ENCODE measurements around the gene ACTL6B. TPM values are rescaled to one million over a fixed set of nuclear protein-coding genes. Genes with fewer than 3 reads are reported as not detected.

Gene ACTL6B
- total and polyA plus RNA-seq, 2 donors (not counting 3 experiments of a cell fraction or from before 2014, with no cell fraction given) = not detected

DNA sequence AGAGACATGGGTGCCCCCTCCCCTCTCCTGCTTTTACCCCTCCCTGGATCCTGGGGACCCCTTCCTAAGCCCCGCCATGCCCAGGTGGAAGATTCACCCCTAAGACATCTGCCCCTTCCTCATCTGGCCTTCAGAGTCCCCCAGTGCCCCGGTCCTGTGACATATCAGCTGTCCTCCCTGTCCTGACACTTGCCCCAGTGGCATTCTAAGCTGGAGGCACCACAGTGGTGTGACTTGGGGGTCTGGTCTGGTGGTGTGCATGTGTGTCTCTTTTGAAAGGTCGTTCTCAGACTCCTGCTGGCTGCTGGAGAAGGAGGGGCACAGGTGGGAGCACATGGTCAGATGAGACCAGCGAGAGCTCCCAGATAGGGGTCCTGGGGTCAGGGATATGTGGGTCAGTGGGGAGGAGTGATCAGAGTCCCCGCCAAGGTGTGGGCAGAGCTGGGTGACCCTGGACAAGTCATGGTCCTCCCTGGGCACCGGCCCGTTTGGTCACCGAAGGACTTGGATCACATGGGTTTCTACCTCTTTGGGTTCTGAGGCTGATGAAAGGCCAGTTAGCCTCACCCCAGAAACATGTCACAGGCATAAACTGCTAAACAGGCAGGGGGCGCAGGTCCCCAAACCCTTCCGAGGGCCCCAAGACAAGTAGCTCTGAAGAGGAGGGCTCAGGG is 14.3 kb downstream of the ACTL6B start:
- ChIA-PET POLR2A (no interaction called here), CTCF (no interaction called here)
- Histone ChIP-seq H3K79me2 (ENCODE audit: control insufficient read depth, insufficient read depth, low read length) (no peaks in the 10 kb centered on the region), H3K27me3 (ENCODE audit: control insufficient read depth in 2 of 2, insufficient read depth in 2 of 2, low read length in 2 of 2) (no peaks in the 10 kb centered on the region), H3K9me3 (replicated peaks; ENCODE audit: control insufficient read depth, insufficient read depth, low read length) (no peaks in the 10 kb centered on the region), H3K36me3 (ENCODE audit: control insufficient read depth in 2 of 2, extremely low read depth in 1 of 2, insufficient read depth in 2 of 2, low read length in 2 of 2) (no peaks in the 10 kb centered on the region), H3K27ac (ENCODE audit: insufficient read depth, low read depth, low read length) (no peak overlapping the region), H2AFZ (ENCODE audit: low read depth, low read length) (no peak overlapping the region), H3K9ac (replicated peaks; ENCODE audit: extremely low read depth, insufficient read depth, low read length) (no peak overlapping the region), H3K4me1 (ENCODE audit: control insufficient read depth, extremely low read depth, insufficient read depth, low read length) (no peaks in the 10 kb centered on the region), H4K20me1 (replicated peaks; ENCODE audit: control insufficient read depth, extremely low read depth, insufficient read depth, low read length) (no peaks in the 10 kb centered on the region), H3K4me2 (ENCODE audit: insufficient read depth, low read length) (no peak overlapping the region), H3K9me1 (replicated peaks; ENCODE audit: control insufficient read depth, extremely low read depth, insufficient read depth, low read length) (no peaks in the 10 kb centered on the region), H3K4me3 (replicated peaks in 1 of 3; ENCODE audit: insufficient read depth in 1 of 3, low read depth in 1 of 3, low read length in 3 of 3) (no peak overlapping the region)
- no TSS peak for BruUV-seq (replicated peaks)
- no peak for DNase-seq (ENCODE audit: low read depth, low spot score)
- intact Hi-C loops (cut with micrococcal nuclease) = no loop called here
- no peak for TF ChIP-seq EZH2 (IDR thresholded peaks at IDR 0.05; ENCODE audit: borderline replicate concordance, low read depth, low read length, severe bottlenecking)
- TF ChIP-seq JUN (IDR thresholded peaks at IDR 0.05; ENCODE audit: borderline replicate concordance, insufficient read depth, insufficient read length, low read depth) = no peak
- TF ChIP-seq FOS (IDR thresholded peaks at IDR 0.05; ENCODE audit: borderline replicate concordance, insufficient read depth, low read length) = no peak
- TF ChIP-seq, protein P1, sequence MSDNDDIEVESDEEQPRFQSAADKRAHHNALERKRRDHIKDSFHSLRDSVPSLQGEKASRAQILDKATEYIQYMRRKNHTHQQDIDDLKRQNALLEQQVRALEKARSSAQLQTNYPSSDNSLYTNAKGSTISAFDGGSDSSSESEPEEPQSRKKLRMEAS (IDR thresholded peaks at IDR 0.05; ENCODE audit: insufficient read depth, insufficient read length) = no peak
- no peak for TF ChIP-seq POLR2A (IDR thresholded peaks at IDR 0.05; ENCODE audit: low read depth, low read length)
- no peak for TF ChIP-seq GATA2 (IDR thresholded peaks at IDR 0.05; ENCODE audit: insufficient read depth, insufficient read length, low read depth, low read length)
- no peak for TF ChIP-seq POLR2AphosphoS5 (IDR thresholded peaks at IDR 0.05; ENCODE audit: insufficient read depth, low read depth, low read length)
- TF ChIP-seq, protein P2, sequence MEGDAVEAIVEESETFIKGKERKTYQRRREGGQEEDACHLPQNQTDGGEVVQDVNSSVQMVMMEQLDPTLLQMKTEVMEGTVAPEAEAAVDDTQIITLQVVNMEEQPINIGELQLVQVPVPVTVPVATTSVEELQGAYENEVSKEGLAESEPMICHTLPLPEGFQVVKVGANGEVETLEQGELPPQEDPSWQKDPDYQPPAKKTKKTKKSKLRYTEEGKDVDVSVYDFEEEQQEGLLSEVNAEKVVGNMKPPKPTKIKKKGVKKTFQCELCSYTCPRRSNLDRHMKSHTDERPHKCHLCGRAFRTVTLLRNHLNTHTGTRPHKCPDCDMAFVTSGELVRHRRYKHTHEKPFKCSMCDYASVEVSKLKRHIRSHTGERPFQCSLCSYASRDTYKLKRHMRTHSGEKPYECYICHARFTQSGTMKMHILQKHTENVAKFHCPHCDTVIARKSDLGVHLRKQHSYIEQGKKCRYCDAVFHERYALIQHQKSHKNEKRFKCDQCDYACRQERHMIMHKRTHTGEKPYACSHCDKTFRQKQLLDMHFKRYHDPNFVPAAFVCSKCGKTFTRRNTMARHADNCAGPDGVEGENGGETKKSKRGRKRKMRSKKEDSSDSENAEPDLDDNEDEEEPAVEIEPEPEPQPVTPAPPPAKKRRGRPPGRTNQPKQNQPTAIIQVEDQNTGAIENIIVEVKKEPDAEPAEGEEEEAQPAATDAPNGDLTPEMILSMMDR (IDR thresholded peaks at IDR 0.05; ENCODE audit: extremely low read depth in 1 of 2, insufficient read depth in 1 of 2, low read depth in 1 of 2, low read length in 2 of 2) = no peak
- TF ChIP-seq MYC (IDR thresholded peaks at IDR 0.05; ENCODE audit: low read depth, low read length) = no peak
- dilution Hi-C loops (cut with MboI; ENCODE audit: extremely low pct_ligation_motif_present, low sequenced_read_pairs) = no loop called here
- FAIRE-seq = no peak
